GM23338 (cell line): Measurements from ENCODE around the gene FAM161B.

Experiments
- EZH2phosphoT487 ChIP-seq: fragments of 200-600 bp; sonication (generic); IDR thresholded peaks from one replicate; pipeline ENCODE4 v1.8.1; 2018; ENCODE audit warnings: antibody characterized with exemption; ENCODE audit not compliant: unreplicated experiment
- TF ChIP-seq, protein P1 (sequence below), 2 experiments: fragments of 200-600 bp in 1 of 2; sonication (generic) in 1 of 2; conservative IDR thresholded peaks; 2 replicates each; pipeline versions ENCODE4 v1.5.1 to v1.6.1; 2016 to 2017; ENCODE audit warnings: antibody characterized with exemption in 2 of 2, low read depth in 2 of 2, mild to moderate bottlenecking in 2 of 2, moderate library complexity in 1 of 2

DNA sequence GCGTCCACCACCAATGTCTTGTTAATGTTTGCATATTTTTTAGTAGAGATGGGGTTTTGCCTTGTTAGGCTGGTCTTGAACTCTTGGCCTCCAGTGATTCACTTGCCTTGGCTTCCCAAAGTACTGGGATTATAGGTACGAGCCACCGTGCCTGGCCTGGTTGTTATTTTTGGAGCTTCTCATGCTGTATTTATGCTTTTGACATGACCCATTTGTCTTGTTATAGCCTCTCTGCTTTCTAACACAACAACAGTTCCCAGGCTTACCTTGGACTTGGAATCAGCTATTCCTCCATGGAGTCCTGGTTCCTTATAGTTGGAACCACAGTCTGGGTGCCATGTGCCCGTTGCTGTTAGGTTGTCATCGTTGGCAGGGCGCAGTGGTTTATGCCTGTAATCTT is 33.6 kb downstream of the FAM161B start:
- no peak for TF ChIP-seq EZH2phosphoT487
- TF ChIP-seq, protein P1, sequence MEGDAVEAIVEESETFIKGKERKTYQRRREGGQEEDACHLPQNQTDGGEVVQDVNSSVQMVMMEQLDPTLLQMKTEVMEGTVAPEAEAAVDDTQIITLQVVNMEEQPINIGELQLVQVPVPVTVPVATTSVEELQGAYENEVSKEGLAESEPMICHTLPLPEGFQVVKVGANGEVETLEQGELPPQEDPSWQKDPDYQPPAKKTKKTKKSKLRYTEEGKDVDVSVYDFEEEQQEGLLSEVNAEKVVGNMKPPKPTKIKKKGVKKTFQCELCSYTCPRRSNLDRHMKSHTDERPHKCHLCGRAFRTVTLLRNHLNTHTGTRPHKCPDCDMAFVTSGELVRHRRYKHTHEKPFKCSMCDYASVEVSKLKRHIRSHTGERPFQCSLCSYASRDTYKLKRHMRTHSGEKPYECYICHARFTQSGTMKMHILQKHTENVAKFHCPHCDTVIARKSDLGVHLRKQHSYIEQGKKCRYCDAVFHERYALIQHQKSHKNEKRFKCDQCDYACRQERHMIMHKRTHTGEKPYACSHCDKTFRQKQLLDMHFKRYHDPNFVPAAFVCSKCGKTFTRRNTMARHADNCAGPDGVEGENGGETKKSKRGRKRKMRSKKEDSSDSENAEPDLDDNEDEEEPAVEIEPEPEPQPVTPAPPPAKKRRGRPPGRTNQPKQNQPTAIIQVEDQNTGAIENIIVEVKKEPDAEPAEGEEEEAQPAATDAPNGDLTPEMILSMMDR (conservative IDR thresholded peaks at IDR 0.05; ENCODE audit: low read depth in 2 of 2) = no peak
